ENCODE measurements around the gene AZIN2.

DNA sequence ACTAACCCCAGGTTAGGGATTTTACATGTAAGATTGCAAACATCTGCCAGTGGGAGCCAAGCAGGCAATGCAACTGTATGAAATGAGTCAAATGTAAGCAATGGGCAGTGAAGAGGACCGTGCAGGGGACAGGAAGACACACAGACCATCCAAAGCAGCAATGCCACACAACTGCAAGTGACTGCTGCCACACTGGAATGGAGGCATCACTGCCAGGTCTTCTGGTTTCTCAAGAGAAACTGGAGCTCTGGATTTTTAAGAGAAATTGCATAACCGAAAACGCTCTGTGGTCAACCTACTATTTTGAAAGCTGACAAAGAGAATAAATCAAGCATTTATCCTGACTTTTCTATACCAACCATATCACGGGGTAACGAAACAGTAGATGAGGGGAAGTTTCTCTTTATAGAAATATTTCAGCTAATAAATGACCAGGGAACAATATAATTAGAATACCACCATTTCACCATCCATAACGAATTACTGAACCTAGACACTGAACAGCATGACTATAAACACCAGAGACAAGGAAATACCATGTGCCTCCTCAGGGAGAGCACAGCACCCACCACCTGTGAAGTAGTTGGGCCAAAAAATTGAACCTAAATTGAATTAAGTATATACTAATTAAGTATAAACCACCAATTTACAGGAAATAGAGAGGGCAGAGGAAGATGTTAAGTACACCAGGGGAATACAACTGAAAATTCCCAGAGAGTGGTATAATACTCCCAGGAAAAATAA lies 48.7 kb upstream of the AZIN2 start:
- TF ChIP-seq, protein P1, sequence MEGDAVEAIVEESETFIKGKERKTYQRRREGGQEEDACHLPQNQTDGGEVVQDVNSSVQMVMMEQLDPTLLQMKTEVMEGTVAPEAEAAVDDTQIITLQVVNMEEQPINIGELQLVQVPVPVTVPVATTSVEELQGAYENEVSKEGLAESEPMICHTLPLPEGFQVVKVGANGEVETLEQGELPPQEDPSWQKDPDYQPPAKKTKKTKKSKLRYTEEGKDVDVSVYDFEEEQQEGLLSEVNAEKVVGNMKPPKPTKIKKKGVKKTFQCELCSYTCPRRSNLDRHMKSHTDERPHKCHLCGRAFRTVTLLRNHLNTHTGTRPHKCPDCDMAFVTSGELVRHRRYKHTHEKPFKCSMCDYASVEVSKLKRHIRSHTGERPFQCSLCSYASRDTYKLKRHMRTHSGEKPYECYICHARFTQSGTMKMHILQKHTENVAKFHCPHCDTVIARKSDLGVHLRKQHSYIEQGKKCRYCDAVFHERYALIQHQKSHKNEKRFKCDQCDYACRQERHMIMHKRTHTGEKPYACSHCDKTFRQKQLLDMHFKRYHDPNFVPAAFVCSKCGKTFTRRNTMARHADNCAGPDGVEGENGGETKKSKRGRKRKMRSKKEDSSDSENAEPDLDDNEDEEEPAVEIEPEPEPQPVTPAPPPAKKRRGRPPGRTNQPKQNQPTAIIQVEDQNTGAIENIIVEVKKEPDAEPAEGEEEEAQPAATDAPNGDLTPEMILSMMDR (IDR thresholded peaks at IDR 0.05; ENCODE audit: insufficient read depth, low read length, poor library complexity, severe bottlenecking) = no peak
- TF ChIP-seq EZH2phosphoT487 (conservative IDR thresholded peaks at IDR 0.05; ENCODE audit: low read length) = no peak

All from SU-DHL-6 (cell line).